ENCODE results near the gene IMPG1.

DNA sequence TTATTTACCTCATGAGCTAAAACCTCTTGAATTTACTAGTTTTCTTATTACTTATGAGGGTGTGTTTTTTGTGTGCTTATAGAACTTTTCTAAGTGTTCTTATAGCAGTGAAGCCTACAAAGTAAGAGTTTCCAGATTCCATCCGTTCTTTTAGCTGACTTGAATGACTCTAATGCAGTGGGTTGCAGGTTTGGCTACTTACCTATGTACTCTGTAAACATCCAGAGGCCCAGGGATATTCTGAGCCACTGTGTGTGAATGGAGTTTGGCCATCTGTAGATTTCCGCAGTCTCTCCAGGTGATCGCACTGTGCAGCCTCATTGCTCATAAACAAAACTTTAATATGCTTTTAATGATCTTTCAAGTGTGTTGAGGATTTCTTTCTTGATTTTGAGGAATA is 165.6 kb downstream of the IMPG1 start:
- TF ChIP-seq, protein P1, sequence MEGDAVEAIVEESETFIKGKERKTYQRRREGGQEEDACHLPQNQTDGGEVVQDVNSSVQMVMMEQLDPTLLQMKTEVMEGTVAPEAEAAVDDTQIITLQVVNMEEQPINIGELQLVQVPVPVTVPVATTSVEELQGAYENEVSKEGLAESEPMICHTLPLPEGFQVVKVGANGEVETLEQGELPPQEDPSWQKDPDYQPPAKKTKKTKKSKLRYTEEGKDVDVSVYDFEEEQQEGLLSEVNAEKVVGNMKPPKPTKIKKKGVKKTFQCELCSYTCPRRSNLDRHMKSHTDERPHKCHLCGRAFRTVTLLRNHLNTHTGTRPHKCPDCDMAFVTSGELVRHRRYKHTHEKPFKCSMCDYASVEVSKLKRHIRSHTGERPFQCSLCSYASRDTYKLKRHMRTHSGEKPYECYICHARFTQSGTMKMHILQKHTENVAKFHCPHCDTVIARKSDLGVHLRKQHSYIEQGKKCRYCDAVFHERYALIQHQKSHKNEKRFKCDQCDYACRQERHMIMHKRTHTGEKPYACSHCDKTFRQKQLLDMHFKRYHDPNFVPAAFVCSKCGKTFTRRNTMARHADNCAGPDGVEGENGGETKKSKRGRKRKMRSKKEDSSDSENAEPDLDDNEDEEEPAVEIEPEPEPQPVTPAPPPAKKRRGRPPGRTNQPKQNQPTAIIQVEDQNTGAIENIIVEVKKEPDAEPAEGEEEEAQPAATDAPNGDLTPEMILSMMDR (IDR thresholded peaks at IDR 0.05 in 8 of 11, conservative IDR thresholded peaks at IDR 0.05 in 3 of 11) = no peak
- TF ChIP-seq POLR2AphosphoS5 (IDR thresholded peaks at IDR 0.05) = no peak
- TF ChIP-seq POLR2A (IDR thresholded peaks at IDR 0.05) = no peak
